Measurements from ENCODE around the gene TSPAN32. TPM values are rescaled to one million over a fixed set of nuclear protein-coding genes. Genes with fewer than 3 reads are reported as not detected.

TSPAN32 gene
- total RNA-seq, 2 experiments from 2014 or later, result 77.6 to 98.9 TPM

DNA sequence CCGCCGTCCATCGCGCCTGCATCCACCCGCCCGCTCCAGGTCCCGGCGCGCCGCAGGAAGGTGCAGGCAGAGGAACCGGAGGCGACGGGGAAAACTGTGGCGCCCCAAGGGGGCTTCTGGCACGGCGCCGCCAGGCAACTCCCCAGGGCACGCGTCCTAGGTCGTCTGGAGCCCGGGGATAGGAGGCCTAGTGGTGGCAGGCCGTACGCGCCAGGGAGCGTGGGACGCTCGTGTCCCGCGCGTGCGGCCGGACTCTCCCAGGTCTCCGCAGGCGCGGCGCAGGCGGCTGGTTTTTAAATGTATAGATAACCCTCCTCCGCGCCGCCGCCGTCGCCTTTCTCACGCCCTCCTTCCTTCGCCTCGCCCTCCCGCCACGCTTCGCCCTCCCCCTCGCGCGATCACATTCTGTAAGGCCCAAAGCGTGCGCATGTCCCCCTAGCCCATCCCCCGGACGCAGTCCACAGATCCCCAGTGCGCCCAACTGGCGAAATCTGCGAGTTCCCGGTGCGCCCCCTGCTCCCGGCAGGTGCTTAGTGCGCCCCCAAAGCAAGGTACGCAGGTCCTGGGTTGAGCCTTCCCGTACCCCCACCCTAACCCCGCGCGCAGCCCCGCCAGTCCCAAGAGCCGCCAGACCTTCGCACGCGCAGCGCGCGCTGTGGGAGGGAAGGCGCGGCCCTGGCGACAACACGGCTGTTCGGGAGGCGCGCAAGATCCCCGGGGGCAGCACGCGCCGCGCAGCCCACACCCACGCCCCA lies 31.3 kb upstream of the TSPAN32 start, which contains the start of gene ASCL2:
ASCL2 (minus strand) TSS at position 267 of the 755 bp plus-strand sequence; CDS start at position 11, 256 bp downstream.
- DNase-seq, result no peak
- ChIA-PET POLR2A (no interaction called here), CTCF (interaction anchor here (0.7 to 1.4 kb wide), 5 partner anchors 8 to 130 kb away, joined by 3 to 5 read pairs (median 3); partner anchors contain the start of gene TSSC4)
- Mint-ChIP-seq H3K4me3 (peak within 1 kb of the TSS; percentile 48), H3K27me3 (peaks cover 29% of the 10 kb centered on the region), H3K4me1 (peaks cover 24% of the 10 kb centered on the region), H3K9me3 (no peaks in the 10 kb centered on the region), H3K27ac (no peak within 1 kb of the TSS), H3K36me3 (ENCODE audit: low read depth) (no peaks in the 10 kb centered on the region)

DNA sequence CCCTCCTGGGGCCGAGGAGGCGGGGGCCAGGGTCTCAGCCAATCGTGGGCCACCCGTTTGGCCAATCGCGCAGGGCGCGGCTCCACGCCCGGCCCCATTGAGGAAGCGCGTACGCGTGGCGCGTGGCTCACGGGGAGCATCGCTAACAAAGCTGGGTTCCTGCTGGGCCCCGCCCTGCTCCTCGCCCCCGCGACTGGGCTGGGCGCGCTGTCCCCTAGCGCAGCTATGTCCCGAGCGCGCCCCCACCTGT lies 30.8 kb upstream of the TSPAN32 start:
- peaks cover 19% of the 10 kb centered on the region for H3K4me1 Mint-ChIP-seq
- no peaks in the 10 kb centered on the region for H3K9me3 Mint-ChIP-seq
- H3K4me3 Mint-ChIP-seq, result no peak overlapping the region
- no peak overlapping the region for H3K27ac Mint-ChIP-seq
- ChIA-PET POLR2A (no interaction called here), CTCF (interaction anchor here (1.0 kb wide), 1 partner anchor 130 kb away, joined by 3 read pairs; the partner anchor contains the start of gene TSSC4)
- H3K36me3 Mint-ChIP-seq (ENCODE audit: low read depth), result no peaks in the 10 kb centered on the region
- DNase-seq, result peak; percentile 44
- peaks cover 29% of the 10 kb centered on the region for H3K27me3 Mint-ChIP-seq

DNA sequence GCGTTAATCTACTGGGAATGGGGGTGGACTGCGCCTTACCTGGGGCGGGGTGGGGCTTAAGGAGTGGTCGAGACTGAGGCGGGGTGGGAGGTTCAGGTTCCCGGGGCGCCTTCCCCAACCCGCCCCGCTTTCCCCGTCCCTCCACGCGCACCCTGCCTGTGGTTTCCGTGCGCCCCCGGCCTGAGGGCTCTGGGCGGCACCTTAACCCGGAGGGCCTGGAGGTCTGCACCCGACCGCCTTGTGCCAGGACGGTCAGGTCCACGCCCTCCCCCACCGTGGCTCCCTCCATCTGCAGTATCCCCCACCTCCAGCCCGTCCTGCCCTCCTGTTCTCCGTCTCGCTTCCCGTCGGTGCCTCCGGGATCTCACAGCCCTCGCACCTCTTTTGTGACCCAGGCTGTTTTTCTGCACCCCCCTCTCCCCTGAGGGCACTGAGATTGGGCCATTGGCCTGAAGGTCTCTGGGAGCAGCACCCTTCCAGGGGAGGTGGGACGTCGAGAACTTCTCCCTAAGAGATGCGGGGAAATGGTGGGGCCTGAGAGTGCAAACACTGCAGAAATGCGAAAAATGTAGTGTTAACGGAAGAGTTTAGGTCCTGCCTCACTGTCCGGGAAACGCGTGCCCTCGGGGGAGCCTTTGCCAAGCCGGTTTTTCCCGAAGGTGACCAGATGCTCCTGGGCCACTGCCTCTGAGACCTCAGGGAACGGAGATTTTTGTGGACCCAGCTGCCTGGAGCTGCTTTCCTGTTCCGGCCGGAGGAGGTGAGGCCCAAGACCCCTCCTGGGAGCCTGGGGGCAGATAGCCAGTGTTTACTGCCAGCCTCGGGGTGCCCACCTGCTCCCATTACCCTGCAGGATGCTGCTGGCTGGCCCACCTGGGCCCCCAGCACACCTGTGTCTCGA lies 30.2 kb upstream of the TSPAN32 start:
- Mint-ChIP-seq H3K27me3 (peaks cover 32% of the 10 kb centered on the region), H3K27ac (no peak overlapping the region), H3K36me3 (ENCODE audit: low read depth) (no peaks in the 10 kb centered on the region), H3K4me3 (no peak overlapping the region), H3K9me3 (no peaks in the 10 kb centered on the region), H3K4me1 (peaks cover 13% of the 10 kb centered on the region)
- ChIA-PET POLR2A (no interaction called here), CTCF (interaction anchor here (1.0 kb wide), 1 partner anchor 129 kb away, joined by 3 read pairs; the partner anchor contains the start of gene TSSC4)
- DNase-seq, result no peak

DNA sequence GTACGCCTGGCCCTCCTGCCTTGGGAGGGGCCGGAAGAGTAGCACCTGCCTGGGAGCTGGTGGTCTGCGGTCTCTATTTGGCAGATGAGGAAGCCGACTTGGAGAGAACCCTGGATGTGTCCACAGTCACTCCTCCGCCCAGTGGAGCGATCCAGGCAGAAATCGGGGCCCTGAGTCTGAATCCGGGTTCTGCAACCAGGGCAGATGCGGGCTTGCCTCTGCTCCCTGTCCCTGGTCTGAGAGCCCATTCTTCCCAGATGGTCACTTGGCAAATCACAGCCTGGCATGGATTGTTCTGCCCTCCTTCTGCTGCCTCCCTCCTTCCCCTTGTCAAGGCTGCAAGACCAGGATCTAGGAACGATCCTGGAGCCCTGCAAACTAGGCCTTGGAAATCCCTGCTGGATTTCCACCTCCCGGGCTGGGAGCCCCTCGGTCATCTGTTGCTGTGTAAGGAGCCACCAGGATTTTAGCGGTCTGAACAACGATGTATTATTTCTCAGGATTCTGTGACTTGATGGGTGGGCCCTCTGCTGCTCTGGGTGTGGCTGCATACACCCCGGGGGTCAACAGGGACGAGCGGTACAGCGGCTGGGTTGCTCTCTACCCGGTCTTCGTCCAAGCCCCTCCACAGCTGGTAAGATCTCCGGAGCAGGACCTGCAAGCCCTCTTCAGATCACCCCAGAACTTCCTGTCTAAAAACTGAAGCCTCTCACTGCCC lies 29.4 kb upstream of the TSPAN32 start:
- POLR2A ChIA-PET, result no interaction called here
- DNase-seq, result no peak
- H3K4me3 Mint-ChIP-seq, result no peak overlapping the region
- CTCF ChIA-PET, result no interaction called here
- peaks cover 33% of the 10 kb centered on the region for H3K27me3 Mint-ChIP-seq
- peaks cover 14% of the 10 kb centered on the region for H3K4me1 Mint-ChIP-seq
- no peak overlapping the region for H3K27ac Mint-ChIP-seq
- H3K36me3 Mint-ChIP-seq (ENCODE audit: low read depth), result no peaks in the 10 kb centered on the region
- no peaks in the 10 kb centered on the region for H3K9me3 Mint-ChIP-seq

DNA sequence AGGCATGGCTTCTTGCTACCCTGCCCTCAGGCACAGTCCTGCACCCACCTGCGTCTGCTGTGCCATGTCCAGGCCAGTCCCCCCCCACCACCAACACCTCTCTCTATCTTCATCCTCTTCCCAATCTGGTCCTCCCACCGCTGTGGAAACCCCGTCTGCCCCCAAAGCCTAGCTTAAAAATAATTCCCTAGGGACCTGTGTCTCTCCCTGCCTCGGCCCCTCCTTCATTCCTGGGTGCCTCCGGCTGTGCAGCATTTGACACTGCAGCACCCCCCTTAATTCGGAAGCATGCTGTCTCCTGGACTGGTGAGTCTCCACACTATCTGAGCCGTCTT lies 28.9 kb upstream of the TSPAN32 start:
- ChIA-PET POLR2A (no interaction called here), CTCF (no interaction called here)
- H3K4me1 Mint-ChIP-seq, result peaks cover 17% of the 10 kb centered on the region
- H3K27me3 Mint-ChIP-seq, result peaks cover 36% of the 10 kb centered on the region
- no peak overlapping the region for H3K27ac Mint-ChIP-seq
- no peaks in the 10 kb centered on the region for H3K36me3 Mint-ChIP-seq (ENCODE audit: low read depth)
- no peak for DNase-seq
- no peaks in the 10 kb centered on the region for H3K9me3 Mint-ChIP-seq
- H3K4me3 Mint-ChIP-seq, result no peak overlapping the region

DNA sequence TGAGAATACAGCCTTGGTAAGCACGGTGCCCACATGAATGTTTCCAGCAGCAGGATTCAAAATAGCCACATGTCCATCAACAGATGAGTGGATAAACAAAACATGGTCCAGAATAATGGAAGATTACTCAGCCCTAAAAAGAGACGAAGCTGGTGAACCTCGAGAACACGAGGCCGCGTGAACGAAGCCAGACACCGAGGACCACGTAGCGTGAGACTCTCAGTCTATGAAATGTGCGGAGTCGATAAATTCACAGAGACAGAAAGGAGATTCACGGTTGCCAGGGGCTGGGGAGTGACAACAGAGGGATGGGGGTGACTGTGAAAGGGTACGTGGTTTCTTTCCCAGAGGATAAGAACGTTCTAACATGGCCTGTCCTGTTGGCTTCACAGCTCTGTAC lies 28.5 kb upstream of the TSPAN32 start:
- H3K27ac Mint-ChIP-seq, result no peak overlapping the region
- DNase-seq, result no peak
- no peaks in the 10 kb centered on the region for H3K36me3 Mint-ChIP-seq (ENCODE audit: low read depth)
- ChIA-PET CTCF (no interaction called here), POLR2A (no interaction called here)
- peaks cover 40% of the 10 kb centered on the region for H3K27me3 Mint-ChIP-seq
- H3K9me3 Mint-ChIP-seq, result no peaks in the 10 kb centered on the region
- no peak overlapping the region for H3K4me3 Mint-ChIP-seq
- peaks cover 14% of the 10 kb centered on the region for H3K4me1 Mint-ChIP-seq

DNA sequence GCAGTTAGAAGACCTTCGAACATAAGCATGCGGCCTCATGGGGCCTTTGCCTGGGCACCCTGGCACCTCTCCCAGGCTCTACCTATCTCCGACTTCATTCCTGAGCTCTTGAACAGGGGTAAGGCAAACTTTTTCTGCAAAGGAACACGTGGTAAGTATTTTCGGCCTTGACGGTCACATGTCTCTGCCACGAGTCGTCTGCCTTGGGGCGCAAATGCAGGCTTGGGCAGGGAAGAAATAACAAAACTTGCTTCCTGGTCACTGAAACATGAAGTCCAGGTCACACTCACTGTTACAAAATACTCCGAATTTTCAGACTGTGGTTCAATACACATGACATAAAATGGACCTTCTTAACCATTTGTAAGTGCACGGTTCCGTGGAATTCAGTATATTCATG lies 28.0 kb upstream of the TSPAN32 start:
- Mint-ChIP-seq H3K4me3 (no peak overlapping the region), H3K4me1 (peaks cover 12% of the 10 kb centered on the region), H3K9me3 (no peaks in the 10 kb centered on the region), H3K36me3 (ENCODE audit: low read depth) (no peaks in the 10 kb centered on the region), H3K27me3 (peaks cover 37% of the 10 kb centered on the region), H3K27ac (no peak overlapping the region)
- POLR2A ChIA-PET, result no interaction called here
- CTCF ChIA-PET, result no interaction called here
- DNase-seq, result no peak

DNA sequence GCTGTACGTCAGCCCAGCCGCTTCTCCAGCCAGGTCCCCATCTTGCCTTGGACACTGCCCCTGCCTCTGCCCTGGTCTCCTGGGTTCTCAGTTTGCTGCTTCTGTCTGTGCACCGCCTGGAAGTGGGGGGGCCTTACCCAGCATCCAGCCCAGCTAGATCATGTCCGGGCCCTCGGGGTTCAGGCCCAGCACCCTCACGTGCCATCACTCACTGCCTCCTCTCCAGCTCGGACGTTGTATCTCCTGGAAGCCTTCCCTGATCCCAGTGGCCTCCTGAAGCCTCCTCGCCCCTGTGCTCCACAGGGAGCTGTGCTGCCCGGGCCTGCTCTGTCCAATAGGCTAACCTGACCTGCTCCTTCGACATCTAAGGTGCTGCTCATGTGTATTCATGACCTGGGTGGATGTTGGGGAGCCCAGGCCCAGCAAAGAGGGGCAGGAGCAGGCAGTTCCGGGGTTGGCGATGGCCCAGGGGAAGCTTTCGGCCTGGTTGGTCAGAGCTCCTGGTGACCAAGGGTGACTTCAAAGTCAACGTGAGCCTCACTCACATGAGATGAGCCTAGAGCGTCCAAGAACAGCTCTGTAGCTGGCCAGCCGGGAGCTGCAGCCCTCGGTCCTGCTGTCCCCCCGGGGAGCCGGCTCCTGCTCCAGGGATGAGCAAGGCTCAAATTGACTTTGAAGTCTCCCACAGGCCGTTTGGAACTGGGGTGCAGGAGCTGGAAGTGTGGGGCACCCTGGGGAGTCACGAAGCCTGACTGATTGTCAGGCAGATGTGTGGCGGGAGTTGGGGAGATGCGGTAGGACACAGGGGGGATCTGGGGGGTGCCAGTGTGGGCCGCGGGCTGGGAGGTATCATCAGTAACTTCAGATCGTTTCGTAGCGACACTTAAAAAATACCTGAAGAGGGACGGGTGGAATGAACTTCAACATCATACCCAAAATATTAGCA lies 26.2 kb upstream of the TSPAN32 start:
- H3K27ac Mint-ChIP-seq, result no peak overlapping the region
- H3K27me3 Mint-ChIP-seq, result peaks cover 39% of the 10 kb centered on the region
- DNase-seq, result no peak
- H3K36me3 Mint-ChIP-seq (ENCODE audit: low read depth), result peaks cover 6% of the 10 kb centered on the region
- ChIA-PET CTCF (interaction anchor here (0.9 to 1.7 kb wide), 5 partner anchors 13 to 145 kb away, joined by 3 to 5 read pairs (median 4); no protein-coding TSS in a partner anchor), POLR2A (no interaction called here)
- H3K9me3 Mint-ChIP-seq, result peaks cover 4% of the 10 kb centered on the region
- H3K4me1 Mint-ChIP-seq, result peaks cover 10% of the 10 kb centered on the region
- H3K4me3 Mint-ChIP-seq, result no peak overlapping the region

DNA sequence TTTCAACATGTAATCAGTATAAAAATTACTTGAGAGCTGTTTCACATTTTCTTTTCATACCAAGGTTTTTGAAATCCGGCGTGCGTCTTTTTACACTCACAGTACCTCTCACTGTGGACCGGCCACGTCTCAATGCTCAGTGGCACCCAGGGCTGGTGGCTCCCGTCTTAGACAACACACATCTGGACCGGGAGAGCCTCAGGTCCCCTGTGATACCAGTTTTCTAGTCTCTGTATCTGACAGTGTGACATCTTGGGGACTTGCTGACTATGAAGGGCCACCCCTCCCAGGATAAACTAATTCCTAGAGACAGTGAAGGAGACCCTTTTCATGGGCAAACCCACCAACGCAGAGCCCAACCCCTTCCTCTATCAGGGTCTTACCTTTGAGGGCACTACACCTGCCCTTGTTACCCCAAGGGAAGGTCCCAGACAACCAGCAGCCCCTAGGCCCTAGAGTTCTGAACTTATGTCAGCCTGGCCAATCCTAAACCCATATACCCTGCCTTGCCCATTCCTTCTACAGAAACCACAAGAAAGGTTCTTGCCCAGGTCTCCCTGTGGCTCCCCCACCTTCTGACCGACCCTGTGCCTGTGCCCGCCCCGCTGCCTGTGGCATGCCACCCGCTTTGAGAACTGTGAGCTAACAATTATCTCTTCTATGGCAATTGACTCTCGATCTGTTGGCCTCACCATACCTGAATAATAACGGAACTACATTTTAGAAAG lies 25.4 kb upstream of the TSPAN32 start:
- Mint-ChIP-seq H3K27ac (no peak overlapping the region), H3K4me1 (peaks cover 9% of the 10 kb centered on the region), H3K4me3 (no peak overlapping the region), H3K36me3 (ENCODE audit: low read depth) (peaks cover 6% of the 10 kb centered on the region), H3K9me3 (peaks cover 4% of the 10 kb centered on the region), H3K27me3 (peaks cover 38% of the 10 kb centered on the region)
- POLR2A ChIA-PET, result no interaction called here
- CTCF ChIA-PET, result interaction anchor here (1.0 to 1.7 kb wide), 3 partner anchors 22 to 144 kb away, joined by 3 to 5 read pairs (median 4); no protein-coding TSS in a partner anchor
- no peak for DNase-seq

DNA sequence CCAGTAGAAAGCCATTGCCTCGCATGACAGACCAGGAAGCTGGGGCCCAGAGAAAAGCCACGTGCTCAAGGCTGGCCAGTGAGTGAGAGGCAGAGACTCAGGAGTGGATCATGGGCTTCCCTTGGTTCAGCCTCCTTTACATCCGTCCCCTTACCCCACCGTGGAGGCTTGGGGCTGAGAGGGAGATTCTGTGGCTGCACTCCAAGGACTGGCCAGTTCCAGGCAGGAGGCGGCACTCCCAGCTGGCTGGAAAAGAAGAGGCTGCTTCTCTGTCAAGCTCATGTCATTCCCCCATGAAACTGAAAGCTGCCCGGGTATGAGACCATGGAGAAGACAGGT lies 24.8 kb upstream of the TSPAN32 start:
- DNase-seq, result no peak
- Mint-ChIP-seq H3K4me3 (no peak overlapping the region), H3K27ac (no peak overlapping the region), H3K36me3 (ENCODE audit: low read depth) (peaks cover 6% of the 10 kb centered on the region), H3K4me1 (peaks cover 7% of the 10 kb centered on the region), H3K27me3 (peaks cover 34% of the 10 kb centered on the region), H3K9me3 (peaks cover 4% of the 10 kb centered on the region)
- ChIA-PET CTCF (interaction anchor here (1.0 to 1.6 kb wide), 2 partner anchors 22 to 28 kb away, joined by 3 to 5 read pairs; no protein-coding TSS in a partner anchor), POLR2A (no interaction called here)

DNA sequence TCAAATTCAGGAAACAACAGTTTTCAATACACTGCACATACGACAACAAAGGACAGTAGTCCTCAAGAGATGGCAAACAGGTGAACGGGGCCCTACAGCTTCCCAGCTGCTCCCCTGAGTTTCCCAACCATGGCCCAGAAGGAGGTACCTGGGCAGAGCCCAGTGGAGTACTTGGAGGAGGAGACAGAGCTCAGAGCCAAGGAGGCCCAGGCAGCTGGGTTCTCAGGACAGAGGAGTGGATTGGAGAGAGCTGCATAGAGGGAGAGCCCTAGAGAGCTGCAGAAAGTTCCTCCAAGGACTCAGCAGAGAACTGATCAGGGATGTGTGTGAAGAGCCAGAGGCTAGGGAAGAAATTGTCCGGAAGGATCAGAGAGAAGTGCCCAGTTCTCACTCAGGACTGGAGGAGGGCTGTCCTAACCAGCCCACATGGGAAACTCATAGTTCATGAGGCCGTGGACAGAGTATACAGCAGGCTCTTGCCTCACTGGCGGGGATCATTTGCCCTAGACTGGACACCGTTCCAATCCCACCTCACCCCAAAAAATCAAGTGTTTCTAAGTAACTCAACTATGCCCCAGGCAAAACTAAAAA lies 23.8 kb upstream of the TSPAN32 start:
- Mint-ChIP-seq H3K4me1 (peaks cover 7% of the 10 kb centered on the region), H3K36me3 (ENCODE audit: low read depth) (peaks cover 6% of the 10 kb centered on the region), H3K9me3 (peaks cover 9% of the 10 kb centered on the region), H3K4me3 (no peak overlapping the region), H3K27me3 (peaks cover 33% of the 10 kb centered on the region), H3K27ac (no peak overlapping the region)
- DNase-seq, result no peak
- ChIA-PET POLR2A (no interaction called here), CTCF (interaction anchor here (1.3 to 1.7 kb wide), 3 partner anchors 9 to 27 kb away, joined by 3 to 5 read pairs (median 5); no protein-coding TSS in a partner anchor)

All from activated CD4-positive, alpha-beta T cell treated with anti-CD3 and anti-CD28 coated beads, Interleukin-2, amount 10 ng/mL, durations not matched to agents 7 days and 5 days (primary cell).